Left renal pelvis (tissue), 4 donors: ENCODE results near the gene GSTO2. TPM values are rescaled to one million over a fixed set of nuclear protein-coding genes. Genes with fewer than 3 reads are reported as not detected.

Source experiments
- DNase-seq, 4 donors: peaks; one replicate each; pipeline ENCODE4 v3.0.0-alpha.2; 2013; ENCODE audit warnings: low read depth in 4 of 4, low spot score in 3 of 4
- polyA plus RNA-seq, 4 donors: library from polyadenylated mRNA; unstranded; fragments of 120-200 nt; gene quantifications; one replicate each; pipeline ENCODE4 v1.2.1, GENCODE V29; 2013; ENCODE audit not compliant: insufficient read length in 4 of 4

The GSTO2 gene
- polyA plus RNA-seq, 4 donors, result 13.2 to 40.2 (median 27.5) TPM

DNA sequence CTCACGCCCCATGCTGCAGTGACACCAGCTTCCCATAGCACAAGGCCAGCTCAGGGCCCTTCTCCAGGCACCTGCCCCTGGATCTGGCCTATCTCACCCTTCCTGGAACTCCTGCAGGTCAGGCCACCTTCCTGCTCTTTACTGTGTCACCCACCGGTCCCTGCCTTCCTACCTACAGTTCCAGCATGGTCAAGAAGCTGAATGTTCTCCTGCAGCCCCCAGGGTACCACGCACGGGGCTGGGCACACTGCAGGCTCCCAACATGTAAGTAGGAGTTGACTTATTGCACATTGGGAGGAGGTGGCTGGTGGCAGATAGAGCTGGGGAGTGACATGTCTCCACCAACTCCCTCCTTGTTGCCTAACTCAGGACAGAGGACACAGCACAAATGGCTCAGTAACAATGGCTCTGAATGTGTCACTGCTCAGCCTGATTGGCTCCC is 54.8 kb downstream of the GSTO2 start:
- no peak for DNase-seq

GRCh38 chr10:104324221-104324686 is 55.3 kb downstream of the GSTO2 start:
- DNase-seq, result no peak

DNA sequence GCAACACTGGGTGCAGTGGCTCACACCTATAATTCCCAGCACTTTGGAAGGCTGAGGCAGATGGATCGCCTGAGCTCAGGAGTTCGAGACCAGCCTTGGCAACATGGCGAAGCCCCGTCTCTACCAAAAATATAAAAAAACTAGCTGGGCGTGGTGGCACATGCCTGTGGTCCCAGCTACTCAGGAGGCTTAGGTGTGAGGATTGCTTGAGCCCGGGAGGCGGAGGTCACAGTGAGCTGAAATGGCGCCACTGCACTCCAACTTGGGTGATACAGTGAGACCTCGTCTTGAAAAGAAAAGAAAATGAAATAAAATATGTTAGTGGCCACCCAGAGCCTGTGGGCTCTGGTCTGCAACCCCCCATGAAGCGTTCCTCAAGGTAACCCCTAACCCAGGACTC is 55.9 kb downstream of the GSTO2 start:
- DNase-seq, result no peak

- DNase-seq, result no peak
Measured at GRCh38 chr10:104325436-104326435, 56.8 kb downstream of the GSTO2 start.

- no peak for DNase-seq
Measured at GRCh38 chr10:104326991-104327610, 58.1 kb downstream of the GSTO2 start.

GRCh38 chr10:104327745-104328645 is 59.0 kb downstream of the GSTO2 start:
- DNase-seq, result peak in 1 of 4 donors; percentile 39

DNA sequence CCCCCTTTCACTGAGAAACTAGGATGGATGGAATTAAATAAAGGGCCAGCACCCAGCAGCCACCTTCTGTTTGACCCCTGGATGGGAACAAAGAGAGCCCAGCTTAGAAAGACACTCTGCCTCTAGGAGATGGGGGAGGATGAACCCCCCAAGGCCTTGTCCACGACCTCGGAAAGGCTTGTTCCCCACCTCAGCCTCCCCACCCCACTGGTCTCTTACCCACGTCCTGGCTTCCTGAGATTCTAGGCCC is 59.6 kb downstream of the GSTO2 start:
- DNase-seq, result no peak

- no peak for DNase-seq
Measured at GRCh38 chr10:104328896-104329710, 60.1 kb downstream of the GSTO2 start.

GRCh38 chr10:104329735-104330134 is 60.8 kb downstream of the GSTO2 start:
- DNase-seq, result no peak

GRCh38 chr10:104330168-104331110 is 61.5 kb downstream of the GSTO2 start:
- DNase-seq, result no peak

GRCh38 chr10:104331208-104331838 is 62.3 kb downstream of the GSTO2 start:
- no peak for DNase-seq

DNA sequence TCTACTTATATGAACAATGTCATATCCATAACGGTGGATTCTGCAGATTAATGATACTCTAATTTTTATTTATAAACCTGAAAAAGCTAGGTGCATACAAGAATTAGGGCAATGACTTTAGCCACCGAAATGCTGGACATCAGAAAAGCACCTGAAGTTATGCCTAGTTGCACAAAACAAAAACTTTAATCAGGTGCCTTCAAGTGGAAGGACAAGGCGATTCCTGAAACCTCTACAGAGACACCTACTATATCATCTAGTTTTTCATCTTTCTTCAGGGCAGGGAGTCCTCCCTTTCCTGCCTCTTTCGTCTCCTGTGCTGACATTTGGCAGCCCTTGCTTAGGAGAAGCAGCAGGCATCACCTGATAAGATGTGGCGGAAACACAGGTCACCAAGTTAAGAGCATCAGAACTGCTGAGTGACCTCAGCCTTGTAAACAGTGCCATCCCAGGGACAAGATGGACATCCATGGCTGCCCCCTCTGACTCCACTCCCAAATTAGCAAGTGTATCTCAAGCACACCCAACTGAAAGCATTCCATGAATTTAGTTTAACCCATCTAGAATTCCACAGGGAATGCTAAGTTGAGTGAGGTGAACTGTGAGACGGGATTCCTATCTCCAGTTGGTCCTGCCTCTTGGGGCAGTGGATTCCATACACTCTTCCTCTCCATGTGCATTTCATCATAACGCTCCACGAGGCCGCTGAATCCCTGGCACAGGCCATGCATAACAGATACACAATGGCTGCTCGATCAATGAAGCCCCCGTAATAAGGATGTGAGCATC is 63.5 kb downstream of the GSTO2 start:
- DNase-seq, result no peak

DNA sequence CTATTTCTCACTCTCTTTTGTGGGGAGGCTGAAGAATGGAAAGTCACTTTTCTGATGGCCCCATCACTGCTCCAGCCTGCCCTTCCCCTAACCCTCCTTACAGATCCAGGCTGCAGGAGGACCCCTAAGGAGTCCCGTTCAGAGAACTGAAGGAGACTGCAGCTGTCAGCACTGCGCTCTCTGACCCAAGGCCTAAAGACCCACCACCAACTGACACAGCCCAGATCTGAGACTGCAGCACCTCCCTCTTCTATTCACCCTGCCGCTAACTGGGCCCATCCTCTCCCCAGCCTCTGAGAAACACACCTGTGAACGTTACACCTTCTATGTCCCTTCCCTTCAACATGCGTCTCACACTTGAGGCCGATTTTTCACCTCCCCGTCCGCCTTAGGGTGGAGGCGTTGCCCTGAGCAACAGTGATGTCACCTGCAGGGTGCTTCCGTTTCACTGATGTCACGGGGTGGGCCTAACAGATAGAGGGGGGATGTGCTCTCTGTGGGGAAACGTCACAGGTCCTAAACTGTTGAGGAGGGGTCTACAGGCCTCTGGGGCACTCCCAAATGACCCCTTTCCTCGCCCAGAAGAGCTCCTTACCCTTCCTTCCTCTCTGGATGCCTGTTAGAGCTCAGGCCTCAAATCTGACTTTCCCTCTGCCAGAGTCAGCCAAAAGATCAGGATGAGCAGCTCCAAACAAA is 64.2 kb downstream of the GSTO2 start:
- no peak for DNase-seq

GRCh38 chr10:104333728-104334373 is 64.9 kb downstream of the GSTO2 start:
- no peak for DNase-seq

DNA sequence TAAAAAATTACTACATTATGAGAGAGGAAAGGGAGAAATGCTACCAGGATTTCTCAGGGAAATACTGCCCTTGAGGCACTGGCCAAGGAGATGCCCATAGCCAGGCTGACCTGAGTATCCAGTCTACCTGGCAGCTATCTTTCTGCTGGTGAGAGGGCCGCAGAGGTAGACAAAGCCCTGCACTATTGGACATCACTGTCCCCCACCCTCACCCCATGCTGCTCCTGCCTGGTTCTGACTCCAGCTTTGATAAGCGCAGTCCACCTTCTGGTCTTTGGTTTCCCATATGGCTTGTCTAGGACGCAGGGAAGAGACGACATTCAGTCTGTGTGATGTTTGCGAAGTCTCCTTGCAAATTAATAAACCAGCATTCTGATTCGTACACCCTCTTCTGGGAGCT is 65.6 kb downstream of the GSTO2 start:
- no peak for DNase-seq

DNA sequence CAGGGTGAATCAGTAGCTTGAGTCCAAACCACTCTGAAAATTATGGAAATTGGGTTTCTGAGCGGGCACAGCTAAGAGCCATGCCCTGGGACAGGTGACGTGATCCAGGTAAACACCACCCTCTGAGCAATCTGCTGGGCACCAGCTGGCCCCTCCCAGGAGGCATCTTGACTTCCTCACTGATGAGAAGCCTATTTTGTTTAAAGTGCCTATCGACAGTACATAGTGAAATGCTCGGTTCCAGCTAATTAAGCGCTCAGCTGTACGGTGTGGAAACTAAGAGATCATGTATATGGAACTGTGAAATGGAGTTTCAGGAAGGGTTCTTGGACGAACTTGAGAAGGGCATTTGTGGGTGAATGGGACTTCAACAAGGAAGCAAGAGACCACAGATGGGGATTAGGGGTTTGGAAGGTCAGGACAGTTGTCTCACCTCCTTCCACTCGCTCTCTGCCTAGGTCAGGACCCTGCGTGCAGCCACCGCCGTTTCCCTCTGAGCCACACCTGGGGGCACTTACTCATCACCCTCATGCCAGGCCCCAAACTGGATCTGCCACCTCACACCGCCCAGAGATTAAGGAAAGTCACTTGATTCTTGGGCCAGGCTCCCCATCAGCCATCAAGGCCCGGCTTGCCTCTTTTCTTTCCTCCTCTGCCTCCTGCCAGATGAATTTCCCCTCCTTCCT is 66.1 kb downstream of the GSTO2 start:
- DNase-seq, result no peak
